Measurements from ENCODE around the gene RFNG.
"Not testable (repeated sequence)": the region's sequence is repeated elsewhere in the genome, so short reads cannot be mapped to it uniquely, and the experiment has no call there.

RFNG gene

DNA sequence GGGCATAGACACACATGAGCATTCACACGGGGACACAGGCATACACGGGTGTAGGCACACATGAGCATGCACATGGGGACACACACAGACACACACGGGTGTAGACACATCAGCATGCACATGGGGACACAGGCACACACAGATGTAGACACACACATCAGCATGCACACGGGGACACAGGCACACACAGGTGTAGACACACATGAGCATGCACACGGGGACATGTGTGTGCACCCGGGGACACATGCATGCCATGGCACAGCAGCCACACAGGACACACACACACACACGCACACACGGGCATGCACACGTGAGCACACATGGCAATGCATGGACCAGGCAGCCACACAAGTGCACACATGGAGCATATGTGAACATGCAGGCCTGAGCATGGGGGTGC lies 9.0 kb downstream of the RFNG start:
- no peak for DNase-seq (ENCODE audit: low spot score)

DNA sequence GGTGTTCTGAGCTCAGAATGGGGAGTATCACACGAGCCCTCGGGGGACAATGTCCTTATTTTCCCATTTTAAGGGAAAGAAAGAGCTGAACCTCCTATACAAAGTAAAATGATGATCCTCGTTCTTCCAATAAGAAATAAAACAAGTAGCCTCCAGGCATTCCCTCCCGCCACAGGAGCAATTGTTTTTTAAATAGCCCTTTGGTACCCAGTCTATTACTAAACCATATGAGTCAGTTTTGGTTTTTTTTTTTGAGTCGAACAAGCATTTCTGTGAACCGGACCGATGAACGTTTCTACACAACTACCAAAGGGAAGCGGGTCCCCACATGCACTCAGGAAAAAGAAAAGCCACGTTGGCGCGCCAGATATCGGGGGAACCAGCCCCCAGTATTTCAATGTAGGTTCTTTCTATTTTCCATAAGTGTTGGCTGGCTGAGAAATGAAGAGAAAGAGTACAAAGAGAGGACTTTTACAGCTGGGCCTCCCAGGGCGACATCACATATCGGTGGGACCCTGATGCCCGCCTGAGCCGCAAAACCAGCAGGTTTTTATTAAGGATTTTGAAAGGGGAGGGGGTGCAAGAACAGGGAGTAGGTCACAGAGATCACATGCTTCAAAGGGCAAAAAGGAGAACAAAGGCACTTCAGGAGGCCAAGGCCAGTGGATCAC lies 10.3 kb downstream of the RFNG start:
- no peak for DNase-seq (ENCODE audit: low spot score)

DNA sequence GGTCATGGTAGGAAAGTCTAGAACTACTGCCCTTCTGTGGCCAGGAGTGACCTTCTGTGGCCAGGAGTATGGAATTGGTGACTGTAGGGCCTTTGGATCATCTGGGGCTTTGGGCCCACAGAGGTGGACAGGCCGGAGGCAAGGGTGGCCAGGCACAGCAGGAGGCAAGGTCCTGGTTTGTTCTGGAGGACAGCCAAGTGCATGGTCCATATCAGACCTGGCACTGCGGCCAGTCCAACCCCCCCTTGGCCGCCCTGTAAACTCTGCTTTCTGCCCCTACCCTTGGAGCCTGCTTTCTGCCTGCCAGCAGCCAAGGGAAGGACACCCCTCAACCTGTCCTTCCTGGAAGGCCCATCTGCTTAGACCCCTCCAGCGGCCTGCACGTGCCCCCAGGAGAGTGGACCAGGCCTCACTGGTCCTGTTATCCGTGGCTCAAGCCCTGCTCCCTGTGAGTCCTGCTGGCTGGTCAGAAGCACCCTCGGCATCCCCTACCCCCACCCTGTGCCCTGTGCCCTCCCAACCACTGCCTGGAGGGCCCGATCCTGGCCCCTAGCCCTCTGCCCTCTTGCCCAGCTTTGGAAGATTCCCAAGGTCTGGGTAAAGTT lies 11.8 kb downstream of the RFNG start:
- DNase-seq (ENCODE audit: low spot score), result no peak

DNA sequence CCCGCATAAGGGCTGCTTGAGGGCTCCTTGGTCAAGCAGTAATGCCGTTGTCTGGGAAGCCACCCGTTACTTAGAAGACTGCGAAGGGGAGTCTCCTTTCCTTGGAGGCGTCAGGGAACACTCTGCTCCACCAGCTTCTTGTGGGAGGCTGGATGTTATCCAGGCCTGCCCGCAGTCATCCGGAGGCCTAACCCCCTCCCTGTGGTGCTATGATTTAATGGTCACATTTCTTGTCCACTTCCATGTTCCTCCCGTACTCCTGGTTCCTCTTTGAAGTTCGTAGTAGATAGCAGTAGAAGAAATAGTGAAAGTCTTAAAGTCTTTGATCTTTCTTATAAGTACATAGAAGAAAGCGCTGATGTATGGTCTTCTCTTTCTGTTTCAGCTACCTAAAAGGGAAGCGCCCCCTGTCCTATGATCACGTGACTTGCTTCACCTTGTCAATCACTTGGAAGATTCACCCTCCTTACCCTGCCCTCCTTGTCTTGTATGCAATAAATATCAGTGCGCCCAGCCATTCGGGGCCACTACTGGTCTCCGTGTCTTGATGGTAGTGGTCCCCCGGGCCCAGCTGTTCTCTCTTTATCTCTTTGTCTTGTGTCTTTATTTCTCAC lies 12.7 kb downstream of the RFNG start:
- not testable (repeated sequence) for DNase-seq (ENCODE audit: low spot score)

DNA sequence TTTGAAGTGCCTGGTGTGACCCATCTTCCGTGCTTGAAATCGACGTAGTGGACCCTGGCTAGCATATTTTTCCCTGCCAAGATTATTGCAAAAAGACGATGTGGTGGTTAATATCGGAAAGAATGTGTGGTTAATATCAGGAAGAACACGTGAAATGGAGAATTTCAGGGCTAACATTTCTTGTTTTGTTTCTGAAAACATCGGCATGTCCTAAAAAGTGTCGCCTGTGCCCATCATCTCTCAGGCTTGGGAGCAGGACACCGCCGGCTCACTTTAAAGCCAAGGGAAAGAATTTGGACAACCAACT lies 13.8 kb downstream of the RFNG start:
- no peak for DNase-seq (ENCODE audit: low spot score)

DNA sequence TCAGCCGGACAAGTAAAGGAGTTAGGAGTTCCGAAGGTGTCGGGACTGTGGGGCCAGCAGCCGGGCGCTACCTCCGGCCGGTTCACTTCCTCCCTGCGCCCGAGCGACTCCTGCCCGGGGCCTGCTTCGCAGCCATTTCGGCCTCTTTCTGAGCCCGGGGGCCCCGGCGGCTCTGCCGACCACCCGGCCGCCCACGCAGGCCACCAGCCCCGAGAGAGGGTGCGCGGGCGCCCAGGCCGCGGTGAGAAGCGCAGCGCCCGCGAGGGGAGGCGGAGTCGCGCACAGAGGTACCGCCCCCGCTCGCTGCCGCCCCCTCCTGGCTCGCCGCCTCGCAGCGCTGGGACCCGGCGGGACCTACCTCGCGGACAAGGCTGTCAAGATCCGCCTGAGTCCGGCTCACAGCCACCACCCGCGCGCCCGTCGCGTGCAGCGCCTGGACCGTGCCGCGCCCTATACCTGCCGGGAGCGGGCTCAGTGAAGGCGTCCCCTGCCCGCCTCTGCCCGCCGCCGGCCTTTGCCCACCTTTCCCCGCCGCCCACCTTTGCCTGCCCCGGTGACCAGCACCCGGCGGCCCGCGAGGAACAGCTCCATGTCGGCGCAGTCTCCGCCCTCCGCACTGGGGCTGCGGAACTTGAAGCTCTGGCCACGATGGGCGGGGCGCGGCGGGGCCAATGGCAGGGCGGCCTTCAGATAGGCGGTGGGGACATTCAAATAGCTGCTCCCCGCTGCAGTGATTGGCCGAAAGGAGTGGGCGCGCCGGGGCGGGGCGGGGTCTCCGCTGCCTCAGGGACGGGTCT lies 14.3 kb downstream of the RFNG start, which contains the start of gene DCXR:
Gene DCXR, minus strand, starts transcription at position 606 of the 797 bp plus-strand sequence. Its CDS starts 15 bp downstream, at position 591.
- peak; percentile 99 for DNase-seq (ENCODE audit: low spot score)

DNA sequence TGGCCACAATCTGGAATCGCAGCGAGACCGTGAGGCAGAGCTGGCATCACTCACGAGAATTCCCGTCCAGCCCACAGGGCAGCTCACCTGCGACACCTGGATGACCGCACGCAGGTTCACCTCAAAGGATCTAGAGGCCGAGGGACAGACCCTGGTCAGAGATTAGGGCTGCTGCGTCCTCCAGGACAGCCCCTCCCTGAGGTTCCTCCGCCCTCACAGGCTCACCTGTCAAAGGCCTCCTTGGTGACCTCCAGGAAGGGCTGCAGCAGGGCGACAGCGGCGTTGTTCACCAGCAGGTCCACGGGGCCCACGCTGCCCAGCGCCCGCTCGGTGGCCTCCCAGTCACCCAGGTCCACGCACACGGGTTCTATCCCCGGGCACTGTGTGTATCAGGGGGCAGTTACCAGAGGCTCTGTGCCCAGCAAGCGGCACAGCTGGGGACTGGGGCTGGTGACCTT lies 14.9 kb downstream of the RFNG start:
- no peak for DNase-seq (ENCODE audit: low spot score)

DNA sequence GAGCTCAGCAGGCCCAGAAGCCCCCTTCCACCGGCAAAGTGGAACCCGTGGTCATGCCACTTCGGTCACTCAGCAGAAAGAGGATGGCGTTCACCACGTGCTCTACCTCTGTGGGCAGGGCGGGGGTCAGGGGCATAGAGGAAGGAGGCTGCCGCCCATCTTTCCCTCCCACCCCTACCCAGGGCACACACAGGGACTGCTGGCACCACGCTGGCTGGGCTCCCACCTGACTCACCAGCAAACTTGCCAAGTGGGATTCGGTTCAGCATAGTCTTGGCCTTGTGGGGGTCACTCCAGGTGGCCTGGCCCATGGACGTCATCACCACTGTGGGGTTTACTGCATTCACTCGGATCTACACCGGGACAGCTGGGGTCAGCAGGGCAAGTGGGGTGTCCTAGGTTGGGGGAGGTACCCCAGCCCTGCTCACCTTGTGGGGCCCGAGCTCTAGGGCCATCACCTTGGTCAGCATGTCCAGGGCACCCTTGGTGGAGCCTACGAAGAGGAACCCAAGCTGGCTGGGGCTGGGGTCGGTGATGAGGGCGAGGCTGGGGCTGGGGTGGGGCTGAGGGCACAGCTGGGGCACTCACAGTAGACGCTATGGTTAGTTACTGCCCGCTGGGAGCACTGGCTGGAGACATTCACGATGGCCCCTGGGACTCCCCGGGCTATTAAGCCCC lies 15.5 kb downstream of the RFNG start:
- no peak for DNase-seq (ENCODE audit: low spot score)

DNA sequence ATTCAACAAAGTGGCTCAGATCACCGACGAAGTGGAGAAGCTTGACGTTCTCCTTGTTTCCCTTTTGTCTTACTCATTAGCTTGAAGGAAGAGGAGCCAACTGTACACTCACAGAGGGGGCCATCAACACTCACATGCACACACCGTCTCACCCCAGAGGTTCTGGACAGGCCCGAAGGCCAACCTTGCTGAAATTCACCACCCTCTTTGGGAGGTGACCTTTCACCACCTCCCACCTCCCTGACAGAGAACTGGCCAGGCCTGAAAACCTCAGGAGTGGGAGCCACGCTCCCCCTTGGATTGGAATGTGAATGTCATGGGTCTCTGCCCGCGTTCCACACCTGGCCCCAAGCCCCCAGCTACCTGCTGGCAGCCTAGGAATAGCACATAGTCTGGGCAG lies 16.1 kb downstream of the RFNG start:
- DNase-seq (ENCODE audit: low spot score), result no peak

DNA sequence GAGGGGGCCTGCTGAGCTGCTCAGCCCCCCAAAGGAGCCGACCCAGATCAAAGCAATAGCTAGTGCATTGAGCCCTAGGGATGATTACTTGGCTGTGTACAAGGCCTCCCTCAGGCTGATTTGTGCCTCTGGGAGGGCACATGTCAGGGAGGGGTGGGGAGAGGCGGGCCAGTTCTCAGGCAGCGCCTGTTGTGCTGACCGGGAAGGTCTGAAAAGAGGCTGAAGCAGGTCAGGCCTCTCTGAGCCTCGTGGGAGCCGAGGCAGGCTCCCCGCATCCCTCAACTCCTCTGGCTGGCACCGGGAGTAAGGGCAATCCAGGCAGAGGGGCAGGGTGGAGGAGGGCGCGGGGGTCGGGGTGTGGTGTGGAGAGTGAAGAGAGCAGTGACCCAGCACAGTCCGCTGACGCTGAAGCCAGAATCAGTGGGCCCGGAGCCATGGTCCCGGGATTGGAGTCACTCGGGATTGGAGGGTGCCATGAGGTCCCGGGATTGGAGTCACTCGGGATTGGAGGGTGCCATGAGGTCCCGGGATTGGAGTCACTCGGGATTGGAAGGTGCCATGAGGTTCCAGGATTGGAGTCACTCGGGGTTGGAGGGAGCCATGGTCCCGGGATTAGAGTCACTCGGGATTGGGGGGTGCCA lies 17.1 kb downstream of the RFNG start:
- DNase-seq (ENCODE audit: low spot score), result no peak

DNA sequence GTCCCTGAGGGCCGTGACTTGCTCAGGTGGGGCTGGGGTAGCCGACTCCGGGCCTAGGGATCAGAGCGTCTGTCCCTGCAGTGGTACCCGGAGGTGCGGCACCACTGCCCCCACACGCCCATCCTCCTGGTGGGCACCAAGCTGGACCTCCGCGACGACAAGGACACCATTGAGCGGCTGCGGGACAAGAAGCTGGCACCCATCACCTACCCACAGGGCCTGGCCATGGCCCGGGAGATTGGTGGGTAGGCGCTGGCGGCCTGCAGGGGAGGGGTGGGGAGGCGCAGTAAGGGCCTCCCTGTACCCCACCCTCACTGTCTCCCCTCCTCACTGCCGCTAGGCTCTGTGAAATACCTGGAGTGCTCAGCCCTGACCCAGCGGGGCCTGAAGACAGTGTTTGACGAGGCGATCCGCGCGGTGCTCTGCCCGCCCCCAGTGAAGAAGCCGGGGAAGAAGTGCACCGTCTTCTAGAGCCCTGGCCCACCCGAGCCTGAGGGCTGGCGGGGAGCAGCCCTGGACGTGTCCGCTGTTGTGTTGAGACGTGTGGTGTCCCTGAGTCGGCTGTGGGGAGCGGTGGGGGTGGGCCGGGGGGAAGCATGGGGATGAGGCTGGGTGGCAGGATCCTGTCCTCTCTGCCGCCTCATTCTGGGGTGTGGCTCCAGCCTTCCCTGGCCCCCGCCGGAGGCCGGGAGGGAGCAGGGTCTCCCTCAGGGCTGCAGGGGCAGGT lies 18.1 kb downstream of the RFNG start:
- no peak for DNase-seq (ENCODE audit: low spot score)

DNA sequence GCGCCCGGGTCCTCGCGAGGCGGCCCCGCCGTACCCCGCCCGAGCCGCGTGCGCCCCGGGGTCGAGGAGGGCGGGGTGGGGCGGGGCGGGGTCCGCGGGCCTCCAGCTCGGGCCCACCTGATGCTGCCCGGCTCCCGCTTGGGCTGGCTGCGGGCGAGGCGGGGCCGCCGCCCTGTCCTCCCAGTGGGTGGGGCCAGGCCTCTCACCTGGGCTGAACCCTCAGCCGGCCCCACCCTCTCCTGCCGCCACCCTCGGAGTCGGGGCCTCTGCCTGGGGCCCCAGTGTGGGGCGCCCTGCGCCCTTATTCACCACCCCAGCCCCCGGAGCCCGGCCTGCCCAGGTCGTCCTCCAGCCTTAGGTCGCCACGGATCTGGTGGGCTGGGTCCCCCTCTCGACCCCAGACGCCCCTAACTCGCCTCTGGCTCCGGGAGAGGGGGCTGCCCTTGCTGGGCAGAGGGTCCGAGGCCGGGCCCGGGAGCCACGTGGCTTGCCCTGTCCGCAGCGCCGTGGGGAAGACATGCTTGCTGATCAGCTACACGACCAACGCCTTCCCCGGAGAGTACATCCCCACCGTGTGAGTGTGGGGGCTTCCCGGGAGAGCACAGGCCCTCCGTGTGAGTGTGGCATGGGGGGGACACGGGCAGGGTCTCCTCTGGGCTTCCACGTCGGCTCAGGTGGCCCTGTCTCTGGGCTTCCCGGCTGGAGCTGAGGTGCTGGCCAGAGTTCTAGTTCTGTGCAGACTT lies 19.6 kb downstream of the RFNG start:
- peak; percentile 88 for DNase-seq (ENCODE audit: low spot score)

DNA sequence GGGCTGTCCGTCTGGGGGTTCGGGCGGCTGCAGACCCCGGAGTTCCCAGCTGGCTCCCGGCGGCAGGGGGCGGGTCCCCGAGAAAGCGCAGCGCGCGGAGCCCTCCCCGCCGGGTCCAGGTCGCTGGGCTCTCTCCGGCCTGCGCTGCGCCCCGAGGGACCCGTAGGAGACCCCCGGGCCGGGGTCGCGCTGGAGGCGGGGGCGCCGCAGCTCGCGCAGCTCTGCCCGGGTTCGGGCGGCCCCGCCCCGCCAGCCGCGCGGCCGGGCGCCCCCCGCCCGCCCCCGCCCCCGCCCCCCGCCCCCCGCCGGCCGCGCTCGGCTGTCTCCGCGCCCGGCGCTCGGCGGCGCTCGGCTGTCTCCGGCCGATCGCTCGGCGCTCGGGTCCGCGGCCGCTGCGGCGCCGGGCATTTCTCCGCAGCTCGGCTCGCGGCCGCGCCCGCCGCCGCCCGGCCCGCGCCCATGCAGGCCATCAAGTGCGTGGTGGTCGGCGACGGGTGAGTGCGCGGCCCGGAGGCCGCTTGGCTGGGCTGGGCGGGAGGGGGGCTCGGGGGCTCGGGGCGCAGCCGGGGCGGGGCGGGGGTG lies 20.2 kb downstream of the RFNG start, which contains the start of gene RAC3:
Gene RAC3, plus strand, starts transcription at position 376 of the 582 bp plus-strand sequence. Its CDS starts 84 bp downstream, at position 460.
- DNase-seq (ENCODE audit: low spot score), result peak; percentile 95

DNA sequence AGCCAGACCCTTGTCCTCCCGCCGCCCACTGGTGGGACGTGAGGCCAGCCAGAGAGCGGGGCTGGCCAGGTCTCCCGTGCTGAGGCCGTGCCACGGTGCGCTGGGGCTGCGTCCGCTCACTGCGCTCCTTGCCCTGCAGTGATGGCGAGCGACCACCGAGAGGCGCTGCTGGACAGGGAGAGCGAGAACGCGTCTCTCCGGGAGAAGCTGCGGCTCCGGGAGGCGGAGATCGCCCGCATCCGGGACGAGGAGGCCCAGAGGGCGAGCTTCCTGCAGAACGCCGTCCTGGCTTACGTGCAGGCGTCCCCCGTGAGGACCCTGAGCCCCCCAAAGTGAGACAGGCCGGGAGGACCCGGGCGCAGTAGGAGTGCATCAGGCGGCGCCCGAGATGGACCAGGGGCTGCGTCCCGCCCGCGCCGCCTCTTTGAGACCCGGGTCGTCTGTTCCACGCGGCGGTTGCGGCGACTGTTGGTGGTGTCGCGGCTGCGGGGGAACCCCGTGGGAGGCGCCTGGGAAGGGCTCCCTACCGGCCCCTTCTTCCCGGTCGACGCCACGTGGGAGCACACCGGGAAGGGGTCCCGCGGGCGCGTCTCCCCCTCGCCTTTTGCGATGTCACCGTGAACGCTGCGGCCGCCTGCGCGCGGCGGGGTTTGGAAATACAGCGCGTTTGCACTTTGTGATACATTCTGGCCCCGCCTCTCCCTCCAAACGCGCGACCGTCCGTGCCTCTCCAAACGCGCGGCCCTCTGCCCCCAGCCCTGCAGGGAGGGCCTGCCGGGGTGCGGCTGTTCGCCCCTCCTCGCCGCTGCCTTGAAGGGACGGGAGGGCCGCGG lies 20.9 kb downstream of the RFNG start:
- DNase-seq (ENCODE audit: low spot score), result peak; percentile 96

DNA sequence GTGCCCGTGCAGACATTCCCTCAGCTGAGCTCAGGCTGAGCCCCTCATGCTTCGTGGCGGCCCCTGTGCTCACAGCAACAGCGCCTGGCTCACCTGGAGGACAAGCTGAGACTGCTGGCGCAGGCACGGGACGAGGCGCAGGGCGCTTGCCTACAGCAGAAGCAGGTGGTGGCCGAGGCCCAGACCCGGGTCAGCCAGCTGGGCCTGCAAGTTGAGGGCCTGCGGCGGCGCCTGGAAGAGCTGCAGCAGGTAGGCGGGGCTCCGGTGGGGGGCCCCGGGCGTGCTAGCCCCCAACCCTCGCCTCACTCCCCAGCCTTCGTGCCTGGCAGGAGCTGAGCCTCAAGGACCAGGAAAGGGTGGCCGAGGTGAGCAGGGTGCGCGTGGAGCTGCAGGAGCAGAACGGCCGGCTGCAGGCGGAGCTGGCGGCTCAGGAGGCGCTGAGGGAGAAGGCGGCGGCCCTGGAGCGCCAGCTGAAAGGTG lies 21.6 kb downstream of the RFNG start:
- DNase-seq (ENCODE audit: low spot score), result no peak

DNA sequence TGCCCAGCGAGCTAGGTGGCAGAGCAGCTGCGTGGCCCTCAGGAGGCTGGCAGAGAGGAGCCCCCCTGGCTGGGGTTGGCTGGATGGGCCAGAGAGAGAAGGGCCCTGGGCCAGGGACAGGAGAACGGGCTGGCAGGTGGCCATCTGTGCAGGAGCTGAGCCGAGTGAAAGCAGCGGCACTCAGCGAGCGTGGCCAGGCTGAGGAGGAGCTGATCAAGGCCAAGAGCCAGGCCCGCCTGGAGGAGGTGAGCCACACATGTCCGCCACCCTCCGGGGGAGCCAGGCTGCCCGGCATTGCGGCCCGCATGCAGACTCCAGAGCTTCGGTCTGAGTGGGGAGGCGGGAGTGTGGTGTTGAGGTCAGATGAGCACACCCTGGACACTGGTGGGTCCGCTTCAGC lies 22.2 kb downstream of the RFNG start:
- no peak for DNase-seq (ENCODE audit: low spot score)

DNA sequence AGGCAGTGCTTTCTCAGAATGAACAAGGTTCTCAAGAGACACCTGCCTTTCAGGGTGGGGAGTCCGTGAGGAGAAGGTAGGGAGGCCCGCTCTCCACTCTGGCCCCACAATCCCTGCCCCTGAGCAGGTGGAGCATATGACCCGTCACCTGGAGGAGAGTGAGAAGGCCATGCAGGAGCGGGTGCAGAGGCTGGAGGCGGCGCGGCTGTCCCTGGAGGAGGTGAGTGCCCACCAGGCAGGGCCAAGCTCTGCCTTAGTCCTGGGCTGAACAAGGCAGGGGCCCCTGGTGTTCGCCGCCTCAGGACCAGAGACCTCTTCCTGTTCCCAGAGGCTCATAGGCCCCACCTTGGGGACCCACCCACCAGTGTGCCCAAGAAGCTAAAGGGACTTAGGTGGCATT lies 22.6 kb downstream of the RFNG start:
- no peak for DNase-seq (ENCODE audit: low spot score)

DNA sequence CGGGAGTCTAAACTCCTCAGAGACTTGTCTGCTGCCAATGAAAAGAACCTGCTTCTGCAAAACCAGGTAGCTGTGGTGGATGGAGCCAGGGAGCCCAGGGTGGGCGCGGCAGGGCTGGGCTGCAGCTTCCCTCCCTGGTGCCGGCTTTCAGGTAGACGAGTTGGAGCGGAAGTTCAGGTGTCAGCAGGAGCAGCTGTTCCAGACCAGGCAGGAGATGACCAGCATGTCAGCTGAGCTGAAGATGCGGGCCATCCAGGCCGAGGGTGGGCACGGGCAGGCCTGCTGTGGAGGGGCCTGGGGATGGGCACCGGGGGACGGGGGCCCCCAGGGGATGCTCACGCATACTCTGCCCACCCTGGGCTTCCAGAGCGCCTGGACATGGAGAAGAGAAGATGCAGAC lies 23.4 kb downstream of the RFNG start:
- DNase-seq (ENCODE audit: low spot score), result no peak

Data from D341Med (cell line).